ENCODE data around the gene IL16. TPM values are rescaled to one million over a fixed set of nuclear protein-coding genes. Genes with fewer than 3 reads are reported as not detected.

Gene IL16
- total and polyA plus RNA-seq, 4 experiments from 2014 or later = 190 to 400 (median 362) TPM

GRCh38 chr15:81309647-81310450 lies 113.2 kb downstream of the IL16 start:
- Mint-ChIP-seq H3K36me3 (peaks cover 80 to 85% of the 10 kb centered on the region in 2 donors), H3K4me3 (peak overlapping the region in 1 of 8 donors; percentile 1), H3K4me1 (peaks cover 39 to 90% (median 67%) of the 10 kb centered on the region in 4 donors), H3K27ac (peak overlapping the region; percentile 20 to 97 (median 79)), H3K27me3 (no peaks in the 10 kb centered on the region), H3K9me3 (peaks cover 0 to 1% (median 0%) of the 10 kb centered on the region in 8 donors)
- POLR2A ChIA-PET (ENCODE audit: partially characterized antibody) = interaction anchor here (0.6 to 20.5 kb wide), 12 partner anchors 8 to 319 kb away, joined by 3 to 702 read pairs (median 6); partner anchors contain the start of genes STARD5 and TLNRD1
- H3K27ac ChIP-seq (ENCODE audit: low read depth, low read length) = no peak overlapping the region
- H3K27me3 ChIP-seq (ENCODE audit: insufficient read depth, low read length) = no peaks in the 10 kb centered on the region
- intact Hi-C loops (cut with micrococcal nuclease) = loop anchor here (2.0 kb wide), 1 partner anchor 15 kb away; the partner anchor contains the start of gene STARD5
- peaks cover 68% of the 10 kb centered on the region for H3K4me1 ChIP-seq (ENCODE audit: insufficient read depth, low read length)
- CTCF ChIA-PET (ENCODE audit: partially characterized antibody) = interaction anchor here (0.8 to 5.4 kb wide), 9 partner anchors 13 to 41 kb away, joined by 3 to 35 read pairs (median 4); partner anchors contain the start of gene STARD5
- peaks cover 56% of the 10 kb centered on the region for H3K36me3 ChIP-seq (ENCODE audit: insufficient read depth, low read length)
- no peak for DNase-seq
- no peaks in the 10 kb centered on the region for H3K9me3 ChIP-seq (ENCODE audit: control insufficient read depth in 1 of 2, low read length in 2 of 2)
- no peak overlapping the region for H3K4me3 ChIP-seq (ENCODE audit: low read length in 2 of 2)

- ChIA-PET POLR2A (ENCODE audit: partially characterized antibody) (interaction anchor here (1.1 to 20.5 kb wide), 9 partner anchors 8 to 309 kb away, joined by 3 to 702 read pairs (median 39); partner anchors contain the start of genes STARD5 and TLNRD1), CTCF (ENCODE audit: partially characterized antibody) (interaction anchor here (1.2 to 5.4 kb wide), 5 partner anchors 13 to 35 kb away, joined by 3 to 35 read pairs (median 5); partner anchors contain the start of gene STARD5)
- H3K4me1 ChIP-seq (ENCODE audit: insufficient read depth, low read length) = peaks cover 68% of the 10 kb centered on the region
- peaks cover 50% of the 10 kb centered on the region for H3K36me3 ChIP-seq (ENCODE audit: insufficient read depth, low read length)
- Mint-ChIP-seq H3K27me3 (no peaks in the 10 kb centered on the region), H3K4me3 (no peak overlapping the region), H3K36me3 (peaks cover 79 to 82% of the 10 kb centered on the region in 2 donors), H3K27ac (peak overlapping the region; percentile 44 to 97 (median 81)), H3K4me1 (peaks cover 44 to 90% (median 70%) of the 10 kb centered on the region in 4 donors), H3K9me3 (peaks cover 0 to 1% (median 0%) of the 10 kb centered on the region in 8 donors)
- intact Hi-C loops (cut with micrococcal nuclease) = loop anchor here (2.0 kb wide), 1 partner anchor 14 kb away; the partner anchor contains the start of gene STARD5
- no peak overlapping the region for H3K4me3 ChIP-seq (ENCODE audit: low read length in 2 of 2)
- no peak overlapping the region for H3K27ac ChIP-seq (ENCODE audit: low read depth, low read length)
- no peaks in the 10 kb centered on the region for H3K27me3 ChIP-seq (ENCODE audit: insufficient read depth, low read length)
- no peak for DNase-seq
- no peaks in the 10 kb centered on the region for H3K9me3 ChIP-seq (ENCODE audit: control insufficient read depth in 1 of 2, low read length in 2 of 2)
Measured at GRCh38 chr15:81310480-81310879, 113.8 kb downstream of the IL16 start.

- CTCF ChIA-PET (ENCODE audit: partially characterized antibody) = interaction anchor here (0.9 to 5.4 kb wide), 6 partner anchors 12 to 46 kb away, joined by 3 to 35 read pairs (median 4); partner anchors contain the start of gene STARD5
- Histone ChIP-seq H3K36me3 (ENCODE audit: insufficient read depth, low read length) (peaks cover 36% of the 10 kb centered on the region), H3K4me3 (ENCODE audit: low read length in 2 of 2) (no peak overlapping the region), H3K4me1 (ENCODE audit: insufficient read depth, low read length) (peaks cover 61% of the 10 kb centered on the region), H3K27ac (ENCODE audit: low read depth, low read length) (no peak overlapping the region), H3K27me3 (ENCODE audit: insufficient read depth, low read length) (no peaks in the 10 kb centered on the region), H3K9me3 (ENCODE audit: control insufficient read depth in 1 of 2, low read length in 2 of 2) (no peaks in the 10 kb centered on the region)
- intact Hi-C loops (cut with micrococcal nuclease) = loop anchor here (2.0 kb wide), 1 partner anchor 13 kb away; the partner anchor contains the start of gene STARD5
- Mint-ChIP-seq H3K4me1 (peaks cover 43 to 87% (median 68%) of the 10 kb centered on the region in 4 donors), H3K36me3 (peaks cover 64 to 75% of the 10 kb centered on the region in 2 donors), H3K9me3 (peaks cover 0 to 1% (median 0%) of the 10 kb centered on the region in 8 donors), H3K27me3 (no peaks in the 10 kb centered on the region), H3K4me3 (no peak overlapping the region), H3K27ac (peak overlapping the region; percentile 44 to 97 (median 81))
- no peak for DNase-seq
- POLR2A ChIA-PET (ENCODE audit: partially characterized antibody) = interaction anchor here (1.3 to 20.5 kb wide), 4 partner anchors 13 to 87 kb away, joined by 3 to 702 read pairs (median 169); partner anchors contain the start of gene STARD5
Measured at GRCh38 chr15:81311752-81312464, 115.2 kb downstream of the IL16 start.

GRCh38 chr15:81312790-81313543 lies 116.3 kb downstream of the IL16 start:
- peaks cover 43 to 77% (median 64%) of the 10 kb centered on the region in 4 donors for H3K4me1 Mint-ChIP-seq
- H3K4me3 ChIP-seq (ENCODE audit: low read length in 2 of 2) = no peak overlapping the region
- POLR2A ChIA-PET (ENCODE audit: partially characterized antibody) = interaction anchor here (1.2 to 20.5 kb wide), 3 partner anchors 12 to 38 kb away, joined by 4 to 702 read pairs (median 8); no protein-coding TSS in a partner anchor
- peaks cover 54 to 73% of the 10 kb centered on the region in 2 donors for H3K36me3 Mint-ChIP-seq
- peaks cover 32% of the 10 kb centered on the region for H3K36me3 ChIP-seq (ENCODE audit: insufficient read depth, low read length)
- no peak overlapping the region for H3K4me3 Mint-ChIP-seq
- no peak overlapping the region for H3K27ac ChIP-seq (ENCODE audit: low read depth, low read length)
- DNase-seq = no peak
- CTCF ChIA-PET (ENCODE audit: partially characterized antibody) = no interaction called here
- intact Hi-C loops (cut with micrococcal nuclease) = no loop called here
- H3K27me3 Mint-ChIP-seq = no peaks in the 10 kb centered on the region
- peaks cover 0 to 1% (median 0%) of the 10 kb centered on the region in 8 donors for H3K9me3 Mint-ChIP-seq
- H3K9me3 ChIP-seq (ENCODE audit: control insufficient read depth in 1 of 2, low read length in 2 of 2) = no peaks in the 10 kb centered on the region
- H3K27ac Mint-ChIP-seq = peak overlapping the region in 5 of 7 donors; percentile 26 to 97 (median 83)
- peaks cover 54% of the 10 kb centered on the region for H3K4me1 ChIP-seq (ENCODE audit: insufficient read depth, low read length)
- no peaks in the 10 kb centered on the region for H3K27me3 ChIP-seq (ENCODE audit: insufficient read depth, low read length)

- Mint-ChIP-seq H3K4me3 (no peak overlapping the region), H3K36me3 (peaks cover 54 to 72% of the 10 kb centered on the region in 2 donors), H3K9me3 (peaks cover 0 to 1% (median 0%) of the 10 kb centered on the region in 8 donors), H3K4me1 (peaks cover 46 to 74% (median 61%) of the 10 kb centered on the region in 4 donors), H3K27ac (peak overlapping the region in 3 of 7 donors; percentile 9 to 83 (median 45)), H3K27me3 (no peaks in the 10 kb centered on the region)
- Histone ChIP-seq H3K27ac (ENCODE audit: low read depth, low read length) (no peak overlapping the region), H3K36me3 (ENCODE audit: insufficient read depth, low read length) (peaks cover 24% of the 10 kb centered on the region), H3K4me3 (ENCODE audit: low read length in 2 of 2) (no peak overlapping the region), H3K9me3 (ENCODE audit: control insufficient read depth in 1 of 2, low read length in 2 of 2) (no peaks in the 10 kb centered on the region), H3K4me1 (ENCODE audit: insufficient read depth, low read length) (peaks cover 54% of the 10 kb centered on the region), H3K27me3 (ENCODE audit: insufficient read depth, low read length) (no peaks in the 10 kb centered on the region)
- POLR2A ChIA-PET (ENCODE audit: partially characterized antibody) = interaction anchor here (1.2 to 20.5 kb wide), 3 partner anchors 11 to 38 kb away, joined by 4 to 702 read pairs (median 8); no protein-coding TSS in a partner anchor
- no peak for DNase-seq
- CTCF ChIA-PET (ENCODE audit: partially characterized antibody) = no interaction called here
- intact Hi-C loops (cut with micrococcal nuclease) = no loop called here
Measured at GRCh38 chr15:81313686-81314085, 117.0 kb downstream of the IL16 start.

- Histone ChIP-seq H3K36me3 (ENCODE audit: insufficient read depth, low read length) (peaks cover 18% of the 10 kb centered on the region), H3K27me3 (ENCODE audit: insufficient read depth, low read length) (no peaks in the 10 kb centered on the region), H3K27ac (ENCODE audit: low read depth, low read length) (no peak overlapping the region), H3K4me1 (ENCODE audit: insufficient read depth, low read length) (peaks cover 50% of the 10 kb centered on the region), H3K9me3 (ENCODE audit: control insufficient read depth in 1 of 2, low read length in 2 of 2) (no peaks in the 10 kb centered on the region), H3K4me3 (ENCODE audit: low read length in 2 of 2) (no peak overlapping the region)
- DNase-seq = no peak
- Mint-ChIP-seq H3K27me3 (no peaks in the 10 kb centered on the region), H3K36me3 (peaks cover 49 to 70% of the 10 kb centered on the region in 2 donors), H3K27ac (peak overlapping the region in 6 of 7 donors; percentile 3 to 92 (median 78)), H3K9me3 (peaks cover 0 to 1% (median 0%) of the 10 kb centered on the region in 8 donors), H3K4me3 (peak overlapping the region in 1 of 8 donors; percentile 54), H3K4me1 (peaks cover 44 to 71% (median 57%) of the 10 kb centered on the region in 4 donors)
- CTCF ChIA-PET (ENCODE audit: partially characterized antibody) = interaction anchor here (2.0 kb wide), 1 partner anchor 18 kb away, joined by 4 read pairs; no protein-coding TSS in a partner anchor
- intact Hi-C loops (cut with micrococcal nuclease) = no loop called here
- POLR2A ChIA-PET (ENCODE audit: partially characterized antibody) = interaction anchor here (1.2 to 20.5 kb wide), 3 partner anchors 10 to 39 kb away, joined by 4 to 702 read pairs (median 8); no protein-coding TSS in a partner anchor
Measured at GRCh38 chr15:81314378-81314777, 117.7 kb downstream of the IL16 start.

Data from CD4-positive, alpha-beta memory T cell (primary cell).